H9 (cell line): ENCODE data around the gene LEO1. TPM values are rescaled to one million over a fixed set of nuclear protein-coding genes. Genes with fewer than 3 reads are reported as not detected.

Experiments used
- DNase-seq: peaks from one replicate; pipeline ENCODE4 v3.0.0-alpha.2; 2017
- H2AFZ ChIP-seq: one replicate; pipeline ENCODE4 v1.6.1; 2013; ENCODE audit warnings: mild to moderate bottlenecking, low read length, control low read depth, moderate library complexity
- H2AK5ac ChIP-seq: 2 replicates; pipeline ENCODE4 v1.6.1; 2013; ENCODE audit warnings: low read length, control low read depth, mixed read lengths; ENCODE audit not compliant: insufficient read length
- H2BK120ac ChIP-seq: one replicate; pipeline ENCODE4 v1.6.1; 2013; ENCODE audit warnings: low read depth, mild to moderate bottlenecking, low read length, control low read depth, inconsistent platforms; ENCODE audit not compliant: poor library complexity, severe bottlenecking
- H2BK12ac ChIP-seq: 2 replicates; pipeline ENCODE4 v1.6.1; 2013; ENCODE audit warnings: low read length, control low read depth, mixed read lengths, low read depth; ENCODE audit not compliant: insufficient read length
- H2BK15ac ChIP-seq: 2 replicates; pipeline ENCODE4 v1.6.1; 2013; ENCODE audit warnings: low read depth, low read length, control low read depth
- H2BK20ac ChIP-seq: one replicate; pipeline ENCODE4 v1.6.1; 2013; ENCODE audit warnings: low read depth, mild to moderate bottlenecking, low read length, control low read depth, inconsistent platforms; ENCODE audit not compliant: poor library complexity, severe bottlenecking
- H2BK5ac ChIP-seq: 2 replicates; pipeline ENCODE4 v1.6.1; 2013; ENCODE audit warnings: low read length, control low read depth, mixed read lengths; ENCODE audit not compliant: insufficient read length
- H3K14ac ChIP-seq: 2 replicates; pipeline ENCODE4 v1.6.1; 2013; ENCODE audit warnings: low read length, control low read depth; ENCODE audit not compliant: insufficient read depth
- H3K18ac ChIP-seq: 2 replicates; pipeline ENCODE4 v1.6.1; 2013; ENCODE audit warnings: low read depth, mild to moderate bottlenecking, mixed read lengths, low read length, control low read depth; ENCODE audit not compliant: insufficient read length
- H3K23ac ChIP-seq: 2 replicates; pipeline ENCODE4 v1.6.1; 2013; ENCODE audit warnings: low read length, control low read depth, mixed read lengths, low read depth; ENCODE audit not compliant: insufficient read length
- H3K23me2 ChIP-seq: 2 replicates; pipeline ENCODE4 v1.6.1; 2013; ENCODE audit warnings: low read depth, mild to moderate bottlenecking, mixed read lengths, low read length, control low read depth; ENCODE audit not compliant: insufficient read length, poor library complexity, severe bottlenecking
- H3K27ac ChIP-seq: 2 replicates; pipeline ENCODE4 v1.5.1; 2013; ENCODE audit warnings: low read length, control low read depth, mixed read lengths, low read depth; ENCODE audit not compliant: insufficient read length
- H3K27me3 ChIP-seq: 2 replicates; pipeline ENCODE4 v1.6.1; 2013; ENCODE audit warnings: low read length, control low read depth, inconsistent platforms; ENCODE audit not compliant: insufficient read depth
- H3K4ac ChIP-seq: 2 replicates; pipeline ENCODE4 v1.6.1; 2013; ENCODE audit warnings: low read depth, mild to moderate bottlenecking, control low read depth, inconsistent platforms, low read length, moderate library complexity
- H3K4me1 ChIP-seq: 2 replicates; pipeline ENCODE4 v1.6.1; 2013; ENCODE audit warnings: low read length, control low read depth, inconsistent platforms; ENCODE audit not compliant: insufficient read depth
- H3K4me2 ChIP-seq: 2 replicates; pipeline ENCODE4 v1.6.1; 2013; ENCODE audit warnings: low read length, control low read depth, mixed read lengths; ENCODE audit not compliant: insufficient read length, insufficient read depth
- H3K56ac ChIP-seq: 2 replicates; pipeline ENCODE4 v1.6.1; 2013; ENCODE audit warnings: low read depth, mild to moderate bottlenecking, mixed read lengths, low read length, control low read depth; ENCODE audit not compliant: insufficient read length
- H3K79me1 ChIP-seq: 2 replicates; pipeline ENCODE4 v1.6.1; 2013; ENCODE audit warnings: low read depth, mild to moderate bottlenecking, moderate library complexity, low read length, control low read depth, inconsistent platforms; ENCODE audit not compliant: insufficient read depth, poor library complexity, severe bottlenecking
- H3K79me2 ChIP-seq: 2 replicates; pipeline ENCODE4 v1.6.1; 2013; ENCODE audit warnings: low read length, control low read depth, inconsistent platforms; ENCODE audit not compliant: insufficient read depth
- H3K9ac ChIP-seq: 2 replicates; pipeline ENCODE4 v1.6.1; 2013; ENCODE audit warnings: low read length, control low read depth, mixed read lengths; ENCODE audit not compliant: insufficient read length; ENCODE audit errors: extremely low read depth
- H3K9me3 ChIP-seq: one replicate; pipeline ENCODE4 v1.6.1; 2013; ENCODE audit warnings: low read depth, low read length, inconsistent platforms; ENCODE audit not compliant: control insufficient read depth
- H3T11ph ChIP-seq: one replicate; pipeline ENCODE4 v1.6.1; 2013; ENCODE audit warnings: mild to moderate bottlenecking, low read length, control low read depth, inconsistent platforms
- H4K20me1 ChIP-seq: one replicate; pipeline ENCODE4 v1.6.1; 2013; ENCODE audit not compliant: control insufficient read depth, insufficient read length, insufficient read depth
- H4K5ac ChIP-seq: 2 replicates; pipeline ENCODE4 v1.6.1; 2013; ENCODE audit warnings: low read depth, mild to moderate bottlenecking, mixed read lengths, low read length, control low read depth; ENCODE audit not compliant: insufficient read length
- H4K8ac ChIP-seq: replicated peaks from 2 replicates; pipeline ENCODE4 v1.6.1; 2013; ENCODE audit warnings: low read length, control low read depth, mixed read lengths, low read depth; ENCODE audit not compliant: insufficient read length
- H4K91ac ChIP-seq: 2 replicates; pipeline ENCODE4 v1.6.1; 2013; ENCODE audit warnings: low read depth, mild to moderate bottlenecking, moderate library complexity, mixed read lengths, low read length, control low read depth; ENCODE audit not compliant: insufficient read length
- H3K27ac Mint-ChIP-seq, 3 experiments: 2 replicates in 2 of 3; 3 replicates in 1 of 3; pipeline ENCODE4 v1.8.0; 2020 to 2021; ENCODE audit warnings: mixed read lengths in 3 of 3, mild to moderate bottlenecking in 1 of 3, moderate library complexity in 1 of 3
- H3K27me3 Mint-ChIP-seq: 2 replicates; pipeline ENCODE4 v1.8.0; 2021; ENCODE audit warnings: low read depth, mild to moderate bottlenecking, moderate library complexity, mixed read lengths
- H3K36me3 Mint-ChIP-seq, 3 experiments: 2 replicates in 2 of 3; 3 replicates in 1 of 3; pipeline ENCODE4 v1.8.0; 2020 to 2021; ENCODE audit warnings: low read depth in 3 of 3, mixed read lengths in 3 of 3; ENCODE audit not compliant: insufficient read depth in 1 of 3
- H3K4me1 Mint-ChIP-seq, 2 experiments: 2 replicates each; pipeline ENCODE4 v1.8.0; 2020; ENCODE audit warnings: mixed read lengths in 2 of 2
- H3K4me3 Mint-ChIP-seq, 2 experiments: 2 replicates in 1 of 2; 3 replicates in 1 of 2; pipeline ENCODE4 v1.8.0; 2020 to 2021; ENCODE audit warnings: mild to moderate bottlenecking in 2 of 2, mixed read lengths in 2 of 2, moderate library complexity in 1 of 2
- H3K9me3 Mint-ChIP-seq, 2 experiments: 2 replicates in 1 of 2; 3 replicates in 1 of 2; pipeline ENCODE4 v1.8.0; 2020; ENCODE audit warnings: mild to moderate bottlenecking in 2 of 2, mixed read lengths in 2 of 2, moderate library complexity in 1 of 2
- CTCF ChIP-seq: fragments of 200-600 bp; sonication (generic); conservative IDR thresholded peaks from 3 replicates; pipeline ENCODE4 v1.8.0; 2021; ENCODE audit warnings: antibody characterized with exemption, mild to moderate bottlenecking
- WGBS: extraction: QIAGEN DNeasy Blood & Tissue Kit; methylation state at CpG from one replicate; pipeline ENCODE4 v1.1.7; 2013; ENCODE audit warnings: missing lambda C conversion rate, low lambda C conversion rate, mixed read lengths; ENCODE audit not compliant: insufficient read length; ENCODE audit errors: extremely low coverage; 5-methylcytosine and 5-hydroxymethylcytosine counted together
- total RNA-seq: library from RNA; stranded (reverse); gene quantifications from 2 replicates; pipeline ENCODE4 v1.2.1, GENCODE V29; 2021

The LEO1 gene
- total RNA-seq, 1 experiment from 2014 or later: 30.3 TPM

DNA sequence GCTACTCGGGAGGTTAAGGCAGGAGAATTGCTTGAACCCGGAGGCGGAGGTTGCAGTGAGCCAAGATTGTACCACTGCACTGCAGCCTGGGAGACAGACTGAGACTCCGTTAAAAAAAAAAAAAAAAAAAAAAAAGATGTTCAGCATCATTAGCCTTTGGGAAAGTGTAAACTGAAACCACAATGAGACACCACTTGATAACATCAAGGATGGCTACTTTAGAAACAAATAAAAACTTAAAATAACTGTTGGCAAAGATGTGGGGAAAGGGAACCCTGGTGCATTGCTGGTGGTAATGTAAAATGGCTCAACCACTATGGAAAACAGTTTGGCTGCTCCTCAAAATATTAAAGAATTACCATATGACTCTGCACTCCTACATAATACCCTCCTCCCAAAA is 1.9 kb downstream of the LEO1 start:
- H4K5ac ChIP-seq: no peak overlapping the region
- no peak overlapping the region for H2BK120ac ChIP-seq
- H3K4me1 ChIP-seq: no peaks in the 10 kb centered on the region
- peaks cover 19% of the 10 kb centered on the region; the same call in 1 of the 2 replicates for H3K79me2 ChIP-seq
- H3K14ac ChIP-seq: no peak overlapping the region
- H3K56ac ChIP-seq: no peak overlapping the region
- H3K4ac ChIP-seq: no peak overlapping the region
- H2BK12ac ChIP-seq: no peak overlapping the region
- Mint-ChIP-seq H3K4me3 (peak overlapping the region; percentile 99 to 100; a peak in 3 of 5 replicates), H3K4me1 (peaks cover 7 to 13% of the 10 kb centered on the region in 2 experiments), H3K27me3 (no peaks in the 10 kb centered on the region; the same call in 1 of the 2 replicates), H3K9me3 (peaks cover 3 to 4% of the 10 kb centered on the region in 2 experiments; a peak in 4 of 5 replicates), H3K36me3 (peaks cover 10 to 23% (median 20%) of the 10 kb centered on the region in 3 experiments), H3K27ac (peak overlapping the region in 1 of 3 experiments; percentile 34; a peak in 1 of 7 replicates)
- no peak for TF ChIP-seq CTCF
- WGBS: no CpG with 5 or more reads among the region's 4 CpGs
- H2AK5ac ChIP-seq: no peak overlapping the region
- H2BK20ac ChIP-seq: no peak overlapping the region
- no peak overlapping the region for H3K9ac ChIP-seq
- no peak overlapping the region for H4K8ac ChIP-seq
- no peak overlapping the region for H2BK5ac ChIP-seq
- DNase-seq: no peak
- no peak overlapping the region for H4K91ac ChIP-seq
- H3K27ac ChIP-seq: no peak overlapping the region
- no peak overlapping the region for H3K4me2 ChIP-seq
- no peak overlapping the region for H3T11ph ChIP-seq
- peaks cover 3% of the 10 kb centered on the region for H3K79me1 ChIP-seq
- no peak overlapping the region for H2BK15ac ChIP-seq
- no peak overlapping the region for H3K18ac ChIP-seq
- no peaks in the 10 kb centered on the region for H3K9me3 ChIP-seq
- no peaks in the 10 kb centered on the region for H3K27me3 ChIP-seq
- peaks cover 4% of the 10 kb centered on the region for H3K23me2 ChIP-seq
- no peak overlapping the region for H3K23ac ChIP-seq
- H4K20me1 ChIP-seq: no peaks in the 10 kb centered on the region
- no peak overlapping the region for H2AFZ ChIP-seq
